Loucy (cell line): ENCODE results near the gene INHA.

Source experiments
- H2AFZ ChIP-seq: fragments of 200-600 bp; sonication (generic); 2 replicates; pipeline ENCODE4 v1.6.0; 2016; ENCODE audit warnings: antibody characterized with exemption, mild to moderate bottlenecking, low read length, moderate library complexity
- H3F3A ChIP-seq: fragments of 200-600 bp; 2 replicates; pipeline ENCODE4 v1.6.0; 2016; ENCODE audit warnings: antibody characterized with exemption, low read depth, mild to moderate bottlenecking
- H3K27me3 ChIP-seq: fragments of 200-600 bp; sonication (generic); 2 replicates; pipeline ENCODE4 v1.6.1; 2014; ENCODE audit warnings: low read length, mild to moderate bottlenecking; ENCODE audit not compliant: insufficient read depth, poor library complexity, severe bottlenecking
- H3K36me3 ChIP-seq: fragments of 200-600 bp; sonication (generic); 2 replicates; pipeline ENCODE4 v1.6.1; 2016; ENCODE audit warnings: low read length; ENCODE audit not compliant: insufficient read depth
- H3K4me1 ChIP-seq: fragments of 200-600 bp; sonication (generic); 2 replicates; pipeline ENCODE4 v1.5.1; 2014; ENCODE audit warnings: low read length, mild to moderate bottlenecking; ENCODE audit not compliant: insufficient read depth, poor library complexity, severe bottlenecking
- H3K4me2 ChIP-seq: fragments of 200-600 bp; sonication (generic); 2 replicates; pipeline ENCODE4 v1.6.0; 2014; ENCODE audit warnings: antibody characterized with exemption, low read length, low read depth, mild to moderate bottlenecking; ENCODE audit not compliant: poor library complexity, severe bottlenecking
- H3K4me3 ChIP-seq: fragments of 200-600 bp; sonication (generic); 2 replicates; pipeline ENCODE4 v1.5.1; 2014; ENCODE audit warnings: low read length, mild to moderate bottlenecking, mixed read lengths; ENCODE audit not compliant: poor library complexity, severe bottlenecking
- H3K79me2 ChIP-seq: fragments of 200-600 bp; sonication (generic); 2 replicates; pipeline ENCODE4 v1.6.1; 2014; ENCODE audit warnings: low read length; ENCODE audit not compliant: insufficient read depth
- H3K9ac ChIP-seq: fragments of 200-600 bp; sonication (generic); 2 replicates; pipeline ENCODE4 v1.6.0; 2014; ENCODE audit warnings: mild to moderate bottlenecking, low read depth, low read length, moderate library complexity; ENCODE audit not compliant: poor library complexity, severe bottlenecking
- H3K9me2 ChIP-seq: fragments of 200-600 bp; sonication (generic); replicated peaks from 2 replicates; pipeline ENCODE4 v1.6.1; 2016; ENCODE audit warnings: low read depth, low read length, mixed read lengths
- H3K9me3 ChIP-seq: fragments of 200-600 bp; sonication (generic); 2 replicates; pipeline ENCODE4 v1.6.1; 2014; ENCODE audit warnings: mild to moderate bottlenecking, antibody characterized with exemption, low read length, low read depth; ENCODE audit not compliant: insufficient read depth
- H4K20me1 ChIP-seq: fragments of 200-600 bp; sonication (generic); 2 replicates; pipeline ENCODE4 v1.6.0; 2014; ENCODE audit warnings: antibody characterized with exemption, low read length, mild to moderate bottlenecking; ENCODE audit not compliant: insufficient read depth, poor library complexity, severe bottlenecking
- CTCF ChIP-seq: fragments of 200-600 bp; sonication (generic); conservative IDR thresholded peaks from 2 replicates; pipeline ENCODE4 v1.5.1; 2014; ENCODE audit warnings: mild to moderate bottlenecking, antibody characterized with exemption, low read length
- EZH2phosphoT487 ChIP-seq: fragments of 200-600 bp; IDR thresholded peaks from 2 replicates; pipeline ENCODE4 v1.6.1; 2018; ENCODE audit warnings: antibody characterized with exemption, mild to moderate bottlenecking, moderate library complexity, borderline replicate concordance

Gene INHA

GRCh38 chr2:219595256-219595655 lies 23.1 kb downstream of the INHA start:
- Histone ChIP-seq H2AFZ (no peak overlapping the region), H3K9me2 (no peaks in the 10 kb centered on the region), H3K36me3 (no peaks in the 10 kb centered on the region), H3K4me2 (no peak overlapping the region), H3K27me3 (no peaks in the 10 kb centered on the region), H3K79me2 (peaks cover 5% of the 10 kb centered on the region; the same call in 1 of the 2 replicates), H3K4me1 (peaks cover 10% of the 10 kb centered on the region), H3K4me3 (no peak overlapping the region), H3K9ac (no peak overlapping the region), H3F3A (no peaks in the 10 kb centered on the region), H3K9me3 (no peaks in the 10 kb centered on the region), H4K20me1 (no peaks in the 10 kb centered on the region)
- 0 out of 2 replicates have a peak, but pooled peaks have one; percentile 8 for TF ChIP-seq CTCF
- TF ChIP-seq EZH2phosphoT487, result no peak

- no peaks in the 10 kb centered on the region for H3K27me3 ChIP-seq
- peak overlapping the region; percentile 88 for H3K4me3 ChIP-seq
- H3K9ac ChIP-seq, result peak overlapping the region; percentile 92
- no peaks in the 10 kb centered on the region for H4K20me1 ChIP-seq
- peaks cover 2% of the 10 kb centered on the region; the same call in 1 of the 2 replicates for H3K36me3 ChIP-seq
- H3K9me2 ChIP-seq, result no peaks in the 10 kb centered on the region
- peak overlapping the region; percentile 90 for H2AFZ ChIP-seq
- peaks cover 5% of the 10 kb centered on the region; the same call in 1 of the 2 replicates for H3K79me2 ChIP-seq
- TF ChIP-seq CTCF (no peak), EZH2phosphoT487 (no peak)
- peaks cover 10% of the 10 kb centered on the region for H3K4me1 ChIP-seq
- H3K4me2 ChIP-seq, result peak overlapping the region; percentile 82
- H3K9me3 ChIP-seq, result no peaks in the 10 kb centered on the region
- H3F3A ChIP-seq, result no peaks in the 10 kb centered on the region
These were observed 24.9 kb downstream of the INHA start for GRCh38 chr2:219596954-219597551.

- Histone ChIP-seq H3K27me3 (no peaks in the 10 kb centered on the region), H3K4me3 (peak within 1 kb of the TSS; percentile 88), H3K79me2 (peaks cover 5% of the 10 kb centered on the region; the same call in 1 of the 2 replicates), H3K9me2 (no peaks in the 10 kb centered on the region), H3K9me3 (no peaks in the 10 kb centered on the region), H3K36me3 (peaks cover 8% of the 10 kb centered on the region; the same call in 1 of the 2 replicates), H3K9ac (peak within 1 kb of the TSS; percentile 92), H2AFZ (peak within 1 kb of the TSS; percentile 90), H3K4me1 (peaks cover 10% of the 10 kb centered on the region), H3K4me2 (peak within 1 kb of the TSS; percentile 88), H3F3A (no peaks in the 10 kb centered on the region), H4K20me1 (no peaks in the 10 kb centered on the region)
- TF ChIP-seq EZH2phosphoT487 (no peak), CTCF (no peak)
These were observed 25.6 kb downstream of the INHA start, which contains the start of gene STK11IP for GRCh38 chr2:219597552-219598307. Gene STK11IP, plus strand, starts transcription at chr2:219597857. Its CDS starts 263 bp downstream, at chr2:219598120.
